Ishikawa (cell line): ENCODE data around the gene GALNT1.

Experiments used
- CREB1 ChIP-seq: IDR thresholded peaks from 2 replicates; pipeline ENCODE4 v1.6.1; 2012; ENCODE audit warnings: low read depth
- FOXM1 ChIP-seq: IDR thresholded peaks from 2 replicates; pipeline ENCODE4 v1.6.1; 2012; ENCODE audit warnings: low read depth, borderline replicate concordance

- TF ChIP-seq CREB1 (no peak), FOXM1 (no peak)
Observed at GRCh38 chr18:35585608-35586007, 4.1 kb downstream of the GALNT1 start.
